Right lung (tissue), 5 donors: ENCODE measurements around the gene VAC14. TPM values are rescaled to one million over a fixed set of nuclear protein-coding genes. Genes with fewer than 3 reads are reported as not detected.
"Not testable (repeated sequence)": the region's sequence is repeated elsewhere in the genome, so short reads cannot be mapped to it uniquely, and the experiment has no call there.

ENCODE experiments used
- DNase-seq, 2 donors: peaks; one replicate each; pipeline ENCODE4 v3.0.0-alpha.2; 2013
- polyA plus RNA-seq, 5 donors: library from polyadenylated mRNA; unstranded; fragments of 120-200 nt; gene quantifications; one replicate each; pipeline versions ENCODE4 v1.2.1 to v1.2.3, GENCODE V29; 2013; ENCODE audit warnings: inconsistent platforms in 1 of 5, low replicate concordance in 1 of 5; ENCODE audit not compliant: insufficient read length in 5 of 5, insufficient read depth in 1 of 5

The VAC14 gene
- polyA plus RNA-seq, 5 donors, result 21.7 to 30.8 (median 24.6) TPM

- DNase-seq, result no peak
Measured at GRCh38 chr16:70647441-70648359, 153.3 kb downstream of the VAC14 start.

DNA sequence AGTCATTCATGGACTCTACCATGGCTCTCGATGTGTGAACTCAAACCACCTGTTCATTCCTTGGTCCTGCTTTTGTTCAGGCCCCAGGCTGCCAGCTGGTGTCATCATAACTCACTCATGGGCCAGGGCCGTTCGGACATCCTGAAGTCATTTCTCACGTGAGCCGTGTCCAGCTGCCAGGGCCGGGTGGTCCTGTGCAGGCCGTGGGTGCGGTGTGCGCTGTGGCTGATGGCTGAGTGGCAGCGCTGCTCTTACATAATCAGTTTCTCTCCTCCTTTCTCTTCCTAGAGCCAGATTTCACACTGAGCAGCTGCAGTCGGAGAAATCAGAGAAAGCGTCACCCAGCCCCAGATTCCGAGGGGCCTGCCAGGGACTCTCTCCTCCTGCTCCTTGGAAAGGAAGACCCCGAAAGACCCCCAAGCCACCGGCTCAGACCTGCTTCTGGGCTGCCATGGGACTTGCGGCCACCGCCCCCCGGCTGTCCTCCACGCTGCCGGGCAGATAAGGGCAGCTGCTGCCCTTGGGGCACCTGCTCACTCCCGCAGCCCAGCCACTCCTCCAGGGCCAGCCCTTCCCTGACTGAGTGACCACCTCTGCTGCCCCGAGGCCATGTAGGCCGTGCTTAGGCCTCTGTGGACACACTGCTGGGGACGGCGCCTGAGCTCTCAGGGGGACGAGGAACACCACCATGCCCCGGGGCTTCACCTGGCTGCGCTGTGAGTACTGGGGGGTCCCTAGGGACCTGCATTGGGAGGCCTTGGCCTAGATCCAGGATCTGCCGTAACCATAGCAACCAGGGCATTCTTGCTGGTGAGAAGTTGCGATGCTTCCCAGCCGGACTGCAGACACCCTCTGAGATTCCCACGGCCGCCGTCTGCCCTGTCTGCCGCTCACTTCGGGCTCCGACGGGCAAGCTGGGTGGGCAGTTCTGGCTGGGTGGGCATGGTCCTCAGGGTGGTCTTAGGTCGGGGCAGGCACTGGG is 154.4 kb downstream of the VAC14 start, which contains the start of gene IL34:
Gene IL34 (plus strand): TSS at position 300 of the 982 bp plus-strand sequence. CDS start 389 bp downstream, at position 689.
- no peak for DNase-seq

DNA sequence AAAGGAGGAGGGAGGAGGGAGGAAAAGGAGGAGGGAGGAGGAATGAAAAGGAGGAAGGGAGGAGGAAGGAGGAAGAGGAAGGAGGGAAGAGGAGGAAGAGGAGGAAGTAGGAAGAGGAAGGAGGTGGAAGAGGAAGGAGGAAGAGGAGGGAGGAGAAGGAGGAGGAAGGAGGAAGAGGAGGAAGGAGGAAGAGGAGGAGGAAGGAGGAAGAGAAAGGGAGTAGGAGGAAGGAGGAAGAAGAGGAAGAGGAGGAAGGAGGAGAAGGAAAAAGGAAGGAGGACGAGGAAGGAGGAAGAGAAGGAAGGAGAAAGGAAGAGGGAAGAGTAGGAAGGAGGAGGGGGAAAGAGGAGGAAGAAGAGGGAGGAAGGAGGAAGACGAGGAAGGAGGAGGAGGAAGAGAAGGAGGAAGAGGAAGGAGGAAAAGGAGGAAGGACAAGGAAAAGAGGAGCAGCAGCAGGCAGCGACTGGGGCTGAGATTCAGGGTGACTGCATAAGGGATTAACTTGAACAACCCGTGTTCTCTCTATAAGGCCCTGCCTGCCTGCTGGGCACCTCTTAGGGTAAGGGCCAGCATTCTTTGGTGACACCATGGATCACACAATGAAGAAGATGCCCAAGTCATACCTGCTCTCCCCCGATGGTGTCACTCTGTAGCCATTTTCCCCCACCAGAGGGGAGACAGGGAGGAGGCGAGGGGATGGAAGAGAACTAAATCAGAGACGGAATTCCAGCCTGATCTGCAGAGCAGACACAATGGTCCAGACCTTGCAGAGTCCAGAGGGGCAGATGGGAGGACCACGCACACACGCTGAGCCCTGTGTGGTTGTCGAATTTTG is 156.0 kb downstream of the VAC14 start:
- no peak for DNase-seq

GRCh38 chr16:70643264-70643663 is 157.7 kb downstream of the VAC14 start:
- DNase-seq, result not testable (repeated sequence)

DNA sequence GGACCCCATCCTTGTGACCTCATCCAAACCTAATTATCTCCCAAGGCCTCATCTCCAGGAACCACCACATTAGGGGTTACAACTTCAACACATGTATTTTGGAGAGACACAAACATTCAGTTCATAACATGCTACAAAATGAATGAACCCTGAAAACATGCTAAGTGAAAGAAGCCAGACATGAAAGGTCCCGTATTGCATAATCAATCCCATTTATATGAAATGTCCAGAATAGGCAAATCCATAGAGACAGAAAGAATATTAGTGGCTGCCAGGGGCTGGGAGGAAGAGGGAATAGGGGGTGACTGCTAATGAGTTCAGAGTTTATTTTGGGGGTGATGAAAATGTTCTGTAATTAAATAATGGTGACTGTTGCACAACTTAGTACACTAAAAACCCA is 158.3 kb downstream of the VAC14 start:
- DNase-seq, result no peak

- DNase-seq, result no peak
Measured at GRCh38 chr16:70638814-70639792, 161.9 kb downstream of the VAC14 start.

Other genes with a start within 250 kb of the VAC14 start
- under 1 TPM; 0.18 to 0.63 (median 0.45) TPM for gene IL34, start 154.6 kb downstream of the VAC14 start, polyA plus RNA-seq
- 100 to 1,000 TPM in 2 of 5 donors, 10 to 100 TPM in 3; 65.1 to 126 (median 94.6) TPM for gene MTSS2, start 115.1 kb downstream of the VAC14 start, polyA plus RNA-seq